ENCODE measurements around the gene JPH4. TPM values are rescaled to one million over a fixed set of nuclear protein-coding genes. Genes with fewer than 3 reads are reported as not detected.
A peak's percentile ranks its signal among the peaks of the same experiment; 100 is the strongest.

The JPH4 gene
- polyA plus RNA-seq, 1 of the 3 experiments (the other 2 are of a cell fraction): 8.7 TPM

GRCh38 chr14:23539248-23540140 lies 39.1 kb downstream of the JPH4 start:
- Histone ChIP-seq H3K79me2 (ENCODE audit: insufficient read depth) (no peaks in the 10 kb centered on the region), H3K27ac (ENCODE audit: low read depth in 2 of 2, low read length in 1 of 2) (peak overlapping the region in 1 of 2 experiments; percentile 30; a peak in 1 of 4 replicates), H3K4me1 (ENCODE audit: control insufficient read depth in 1 of 2, insufficient read depth in 2 of 2, low read depth in 1 of 2, low read length in 1 of 2) (peaks cover 4 to 8% of the 10 kb centered on the region in 2 experiments; a peak in 1 of 4 replicates), H3K4me2 (no peak overlapping the region), H3K4me3 (ENCODE audit: low read depth in 2 of 2, low read length in 1 of 2) (no peak overlapping the region), H4K20me1 (ENCODE audit: insufficient read depth) (no peaks in the 10 kb centered on the region), H2AFZ (ENCODE audit: low read depth) (no peak overlapping the region), H3K27me3 (ENCODE audit: insufficient read depth) (no peaks in the 10 kb centered on the region), H3F3A (replicated peaks; ENCODE audit: insufficient read depth) (no peaks in the 10 kb centered on the region), H3K36me3 (replicated peaks in 1 of 2; ENCODE audit: control insufficient read depth in 1 of 2, insufficient read depth in 2 of 2, low read length in 1 of 2) (peaks cover 0 to 6% of the 10 kb centered on the region in 2 experiments), H3K9me2 (no peaks in the 10 kb centered on the region), H3K9me3 (no peaks in the 10 kb centered on the region), H3K9ac (no peak overlapping the region)
- ChIA-PET POLR2A (interaction anchor here (1.0 to 2.1 kb wide), 4 partner anchors 10 to 17 kb away, joined by 5 read pairs; no protein-coding TSS in a partner anchor), CTCF (interaction anchor here (0.6 to 11.3 kb wide), 26 partner anchors 8 to 419 kb away, joined by 3 to 276 read pairs (median 4); partner anchors contain the start of genes AP1G2 and THTPA)
- peak; percentile 92 for DNase-seq
- TF ChIP-seq, protein P1, sequence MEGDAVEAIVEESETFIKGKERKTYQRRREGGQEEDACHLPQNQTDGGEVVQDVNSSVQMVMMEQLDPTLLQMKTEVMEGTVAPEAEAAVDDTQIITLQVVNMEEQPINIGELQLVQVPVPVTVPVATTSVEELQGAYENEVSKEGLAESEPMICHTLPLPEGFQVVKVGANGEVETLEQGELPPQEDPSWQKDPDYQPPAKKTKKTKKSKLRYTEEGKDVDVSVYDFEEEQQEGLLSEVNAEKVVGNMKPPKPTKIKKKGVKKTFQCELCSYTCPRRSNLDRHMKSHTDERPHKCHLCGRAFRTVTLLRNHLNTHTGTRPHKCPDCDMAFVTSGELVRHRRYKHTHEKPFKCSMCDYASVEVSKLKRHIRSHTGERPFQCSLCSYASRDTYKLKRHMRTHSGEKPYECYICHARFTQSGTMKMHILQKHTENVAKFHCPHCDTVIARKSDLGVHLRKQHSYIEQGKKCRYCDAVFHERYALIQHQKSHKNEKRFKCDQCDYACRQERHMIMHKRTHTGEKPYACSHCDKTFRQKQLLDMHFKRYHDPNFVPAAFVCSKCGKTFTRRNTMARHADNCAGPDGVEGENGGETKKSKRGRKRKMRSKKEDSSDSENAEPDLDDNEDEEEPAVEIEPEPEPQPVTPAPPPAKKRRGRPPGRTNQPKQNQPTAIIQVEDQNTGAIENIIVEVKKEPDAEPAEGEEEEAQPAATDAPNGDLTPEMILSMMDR (IDR thresholded peaks at IDR 0.05): peak; percentile 75
- no peak for TF ChIP-seq TAF1 (IDR thresholded peaks at IDR 0.05; ENCODE audit: borderline replicate concordance, low read depth, low read length)
- peak; percentile 79 for TF ChIP-seq RAD21 (IDR thresholded peaks at IDR 0.05; ENCODE audit: low read length)
- TF ChIP-seq MEF2A (IDR thresholded peaks at IDR 0.05; ENCODE audit: borderline replicate concordance, low read depth): no peak
- peak; percentile 73 for TF ChIP-seq SMC3 (IDR thresholded peaks at IDR 0.05; ENCODE audit: low read depth, low read length)
- TF ChIP-seq CHD2 (IDR thresholded peaks at IDR 0.05; ENCODE audit: low read length, partially characterized antibody): peak; percentile 59
- WGBS (ENCODE audit: low lambda C conversion rate): 45% methylated on average over 10 of the region's 10 CpGs

- ChIA-PET POLR2A (interaction anchor here (1.0 to 2.1 kb wide), 5 partner anchors 10 to 60 kb away, joined by 3 to 5 read pairs (median 5); no protein-coding TSS in a partner anchor), CTCF (interaction anchor here (0.6 to 11.3 kb wide), 22 partner anchors 8 to 418 kb away, joined by 3 to 276 read pairs (median 4); partner anchors contain the start of genes AP1G2 and THTPA)
- WGBS (ENCODE audit: low lambda C conversion rate): 66% methylated on average over 7 of the region's 7 CpGs
- H3K4me2 ChIP-seq: no peak overlapping the region
- no peak overlapping the region for H2AFZ ChIP-seq (ENCODE audit: low read depth)
- no peak overlapping the region for H3K9ac ChIP-seq
- H3K4me3 ChIP-seq (ENCODE audit: low read depth in 2 of 2, low read length in 1 of 2): no peak overlapping the region
- H3F3A ChIP-seq (replicated peaks; ENCODE audit: insufficient read depth): no peaks in the 10 kb centered on the region
- H3K4me1 ChIP-seq (ENCODE audit: control insufficient read depth in 1 of 2, insufficient read depth in 2 of 2, low read depth in 1 of 2, low read length in 1 of 2): peaks cover 4 to 6% of the 10 kb centered on the region in 2 experiments; a peak in 1 of 4 replicates
- no peak for DNase-seq
- H3K79me2 ChIP-seq (ENCODE audit: insufficient read depth): no peaks in the 10 kb centered on the region
- H4K20me1 ChIP-seq (ENCODE audit: insufficient read depth): no peaks in the 10 kb centered on the region
- no peak overlapping the region; a peak in 1 of 4 replicates for H3K27ac ChIP-seq (ENCODE audit: low read depth in 2 of 2, low read length in 1 of 2)
- H3K27me3 ChIP-seq (ENCODE audit: insufficient read depth): no peaks in the 10 kb centered on the region
- H3K36me3 ChIP-seq (replicated peaks in 1 of 2; ENCODE audit: control insufficient read depth in 1 of 2, insufficient read depth in 2 of 2, low read length in 1 of 2): peaks cover 0 to 7% of the 10 kb centered on the region in 2 experiments
- H3K9me2 ChIP-seq: no peaks in the 10 kb centered on the region
- H3K9me3 ChIP-seq: no peaks in the 10 kb centered on the region
- no peak for TF ChIP-seq RXRA (IDR thresholded peaks at IDR 0.05; ENCODE audit: borderline replicate concordance, low read depth)
- TF ChIP-seq CHD2 (IDR thresholded peaks at IDR 0.05; ENCODE audit: low read length, partially characterized antibody): no peak
- no peak for TF ChIP-seq FOXM1 (IDR thresholded peaks at IDR 0.05; ENCODE audit: low read depth)
- TF ChIP-seq FOXJ3 (CRISPR knock-in tag; IDR thresholded peaks at IDR 0.05): no peak
- no peak for TF ChIP-seq ELF1 (IDR thresholded peaks at IDR 0.05)
- TF ChIP-seq MAX (IDR thresholded peaks at IDR 0.05; ENCODE audit: low read depth): no peak
- no peak for TF ChIP-seq SMC3 (IDR thresholded peaks at IDR 0.05; ENCODE audit: low read depth, low read length)
- TF ChIP-seq MEF2A (IDR thresholded peaks at IDR 0.05; ENCODE audit: borderline replicate concordance, low read depth): no peak
- TF ChIP-seq EZH2phosphoT487 (IDR thresholded peaks at IDR 0.05; ENCODE audit: borderline replicate concordance, low read depth): no peak
- no peak for TF ChIP-seq SIN3A (IDR thresholded peaks at IDR 0.05; ENCODE audit: borderline replicate concordance, low read depth, low read length)
- no peak for TF ChIP-seq NRF1 (IDR thresholded peaks at IDR 0.05; ENCODE audit: low read depth, low read length)
- no peak for TF ChIP-seq IRF3 (IDR thresholded peaks at IDR 0.05; ENCODE audit: low read depth, low read length)
- no peak for TF ChIP-seq TEAD4 (IDR thresholded peaks at IDR 0.05; ENCODE audit: borderline replicate concordance, insufficient read depth)
- TF ChIP-seq JUND (IDR thresholded peaks at IDR 0.05): no peak
- TF ChIP-seq ZBTB33 (IDR thresholded peaks at IDR 0.05; ENCODE audit: borderline replicate concordance, low read depth): no peak
These were observed 39.8 kb downstream of the JPH4 start for GRCh38 chr14:23538785-23539184.
